Measurements from ENCODE around the gene NDUFB4.

The NDUFB4 gene

DNA sequence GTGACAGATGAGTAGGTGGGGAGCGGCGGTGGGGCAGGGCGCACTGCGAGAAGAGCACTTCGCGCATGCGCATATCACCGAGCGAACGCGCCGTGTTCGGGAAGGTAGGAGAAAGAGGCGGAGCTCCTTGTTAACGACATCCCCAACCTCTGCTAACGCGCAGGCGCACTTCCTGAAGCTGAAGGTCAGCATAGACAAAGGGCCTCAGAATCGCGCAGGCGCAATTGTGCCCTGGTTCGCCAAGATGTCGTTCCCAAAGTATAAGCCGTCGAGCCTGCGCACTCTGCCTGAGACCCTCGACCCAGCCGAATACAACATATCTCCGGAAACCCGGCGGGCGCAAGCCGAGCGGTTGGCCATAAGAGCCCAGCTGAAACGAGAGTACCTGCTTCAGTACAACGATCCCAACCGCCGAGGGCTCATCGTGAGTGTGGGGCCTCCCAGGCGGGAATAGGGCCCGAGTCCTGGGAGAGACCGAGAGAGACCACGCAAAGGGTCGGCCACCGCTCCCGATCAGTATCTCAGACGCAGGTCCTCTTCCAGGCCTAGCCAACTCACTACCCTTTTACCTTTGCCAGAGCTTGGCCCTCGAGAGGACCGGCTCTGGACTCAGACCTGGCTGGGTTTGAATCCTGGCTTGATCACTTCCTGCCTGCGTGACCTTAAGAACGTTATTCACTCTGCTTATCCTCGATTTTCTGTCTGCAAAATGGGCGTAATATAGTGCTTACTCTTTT is at the start of gene NDUFB4:
TSS of gene NDUFB4 (plus strand) at position 221 of the 737 bp plus-strand sequence. CDS start at position 245, 24 bp downstream.
- DNase-seq = peak; percentile 98

DNA sequence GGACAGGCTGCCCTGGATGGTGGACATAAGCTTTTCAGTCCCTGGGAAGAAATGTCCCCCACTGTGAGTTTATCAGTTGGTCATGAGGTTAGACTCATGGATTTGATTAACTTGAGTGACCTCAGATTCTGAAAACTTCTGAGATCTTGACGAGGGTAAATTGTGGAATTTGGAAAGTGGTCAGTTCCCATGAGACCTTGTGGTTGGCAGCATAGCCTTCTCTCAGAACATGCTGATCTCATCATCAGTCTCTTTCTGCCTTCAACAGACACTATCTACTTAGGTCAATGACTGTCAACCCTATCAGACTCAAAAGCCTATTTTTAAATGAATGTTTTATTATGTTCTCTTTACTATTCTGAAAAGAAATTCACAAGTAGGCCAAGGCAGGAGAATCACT is 45.6 kb upstream of the NDUFB4 start:
- DNase-seq = no peak

DNA sequence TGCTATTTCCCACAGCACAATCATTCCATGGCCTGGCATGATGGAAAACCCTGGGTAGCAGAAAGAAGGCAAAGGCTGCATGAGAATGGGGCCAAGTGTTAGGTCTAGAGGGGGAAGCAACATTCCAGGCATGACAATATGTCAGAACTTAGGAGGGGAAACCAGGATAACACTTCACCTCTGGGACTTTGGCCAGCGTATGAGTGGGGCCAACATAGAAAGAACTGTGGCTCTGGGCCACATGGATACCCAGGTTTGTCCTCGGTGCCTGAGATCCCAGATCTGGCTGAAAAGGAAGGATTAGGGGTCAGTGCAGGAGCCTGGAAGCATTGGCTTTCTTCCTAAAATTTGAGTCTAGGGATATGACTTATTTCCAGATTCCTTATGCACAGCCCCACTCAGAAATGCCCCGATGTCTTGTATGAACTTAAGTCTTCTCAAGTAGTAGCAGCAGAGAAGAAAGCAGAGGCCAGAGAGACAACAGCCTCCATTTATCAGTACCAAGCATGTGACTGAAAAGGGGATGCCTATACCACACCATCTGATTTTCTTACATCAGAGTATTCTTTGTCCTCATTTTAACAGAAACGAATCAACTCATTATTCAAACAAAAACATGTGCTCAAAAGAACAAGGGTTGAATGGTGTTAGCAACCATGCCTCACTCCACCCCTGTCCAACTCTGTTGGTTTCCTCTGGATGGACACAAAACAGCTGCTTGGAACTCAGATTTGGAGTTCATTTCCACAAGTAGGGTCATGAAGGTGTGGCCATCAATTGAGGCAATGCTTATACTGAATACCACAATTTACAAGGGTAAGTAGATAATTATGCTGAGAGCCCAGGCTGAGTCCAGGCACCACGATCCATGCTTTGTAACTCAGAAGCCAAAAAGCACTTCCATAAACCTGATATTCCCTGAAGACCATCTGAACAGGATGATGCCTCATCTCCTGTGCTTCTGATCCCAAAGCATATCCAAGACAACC is 43.7 kb upstream of the NDUFB4 start:
- DNase-seq = no peak

DNA sequence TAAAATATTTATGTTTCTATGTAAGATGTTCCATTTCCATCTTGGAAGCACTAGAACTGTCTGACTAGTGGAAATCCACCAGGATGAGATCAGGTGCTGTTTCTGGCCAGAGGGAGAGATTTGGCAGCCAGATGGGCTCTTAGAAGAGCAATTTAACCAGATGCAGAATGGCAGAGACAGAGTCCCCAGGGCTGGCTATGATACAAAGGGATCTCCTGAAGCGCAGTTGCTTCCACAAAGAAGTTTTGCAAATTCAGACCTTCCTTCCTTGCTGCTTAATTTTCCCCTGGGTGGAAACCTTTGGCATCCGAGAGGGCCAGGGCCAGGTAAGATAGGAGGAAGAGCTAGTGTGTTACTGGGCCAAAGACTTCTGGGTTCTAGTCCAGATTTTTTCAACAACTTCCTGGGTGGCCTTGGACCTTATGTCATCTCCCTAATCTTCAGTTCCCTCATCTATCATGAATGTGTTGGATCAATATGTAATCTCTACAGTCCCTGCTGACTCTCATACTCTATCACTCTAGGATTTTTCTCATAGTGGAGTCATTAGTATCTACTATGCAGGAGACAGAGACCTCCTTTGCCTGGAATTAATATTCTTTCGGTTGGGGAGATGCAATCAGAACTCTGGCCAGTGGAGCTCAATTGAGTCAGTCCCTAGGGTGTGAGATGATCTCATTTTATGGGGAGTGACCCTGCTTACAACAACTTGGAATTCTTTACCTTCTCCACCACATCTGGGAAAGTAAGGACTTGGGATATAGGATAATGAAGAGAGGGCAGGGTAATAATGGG is 41.1 kb upstream of the NDUFB4 start:
- DNase-seq = no peak

DNA sequence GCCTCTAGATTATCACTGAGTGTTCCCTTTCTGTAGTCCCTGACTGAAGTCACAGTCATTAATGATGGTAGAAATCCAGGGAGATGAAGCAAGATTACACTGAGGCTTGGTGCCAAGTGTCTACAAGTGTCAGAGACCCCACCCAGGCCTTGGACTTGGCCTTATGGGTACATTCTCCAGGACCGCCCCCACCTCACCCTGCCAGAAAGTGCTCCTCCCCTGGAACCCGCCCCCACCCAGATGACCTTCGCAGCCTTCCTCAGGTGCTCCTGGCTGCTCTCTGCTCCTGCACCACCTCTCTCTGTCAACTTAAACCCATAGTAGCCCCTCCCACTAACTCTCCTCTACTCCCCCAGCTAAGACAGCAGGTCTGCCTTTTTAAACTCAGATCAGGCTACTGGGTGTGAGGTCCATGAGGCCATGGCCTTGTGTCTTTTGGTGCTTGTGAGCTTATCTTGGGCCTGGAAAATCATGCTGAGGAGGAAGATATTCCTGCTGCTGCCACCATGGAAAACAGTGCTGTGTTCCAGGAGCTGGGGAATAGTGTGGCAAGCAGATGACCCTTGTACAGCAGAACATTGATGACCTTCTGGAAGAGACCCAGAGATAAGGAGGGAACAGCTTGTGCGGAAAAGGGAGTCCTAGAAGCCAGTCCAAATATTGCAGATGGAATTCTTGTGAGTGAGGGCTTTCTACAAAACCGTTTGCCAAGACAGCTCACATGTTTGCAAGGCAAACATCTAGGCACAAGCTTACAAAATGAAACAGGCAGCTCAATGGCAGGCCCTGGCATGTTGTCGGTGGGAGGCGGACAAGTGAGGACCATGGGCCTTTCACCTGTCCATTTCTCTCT is 40.3 kb upstream of the NDUFB4 start:
- no peak for DNase-seq

DNA sequence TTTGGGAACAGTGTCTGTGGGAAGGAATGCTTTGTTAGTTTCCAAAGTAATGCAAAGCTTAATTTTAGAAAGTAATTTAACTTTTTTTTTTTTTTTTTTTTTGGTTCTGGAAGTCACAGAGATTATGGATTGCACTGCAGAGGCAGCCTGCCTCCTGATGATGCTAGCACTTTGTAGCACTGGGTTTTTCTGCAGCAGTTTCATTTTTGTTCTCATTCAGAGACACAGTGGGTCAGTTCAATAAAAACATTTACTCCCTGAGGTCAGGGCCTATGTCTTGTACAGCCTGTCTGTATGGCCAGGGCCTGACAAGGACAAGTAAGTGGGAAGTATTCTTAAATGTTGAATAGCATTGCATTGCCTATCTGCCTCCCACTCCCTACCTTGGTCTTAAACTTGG is 39.0 kb upstream of the NDUFB4 start:
- no peak for DNase-seq

DNA sequence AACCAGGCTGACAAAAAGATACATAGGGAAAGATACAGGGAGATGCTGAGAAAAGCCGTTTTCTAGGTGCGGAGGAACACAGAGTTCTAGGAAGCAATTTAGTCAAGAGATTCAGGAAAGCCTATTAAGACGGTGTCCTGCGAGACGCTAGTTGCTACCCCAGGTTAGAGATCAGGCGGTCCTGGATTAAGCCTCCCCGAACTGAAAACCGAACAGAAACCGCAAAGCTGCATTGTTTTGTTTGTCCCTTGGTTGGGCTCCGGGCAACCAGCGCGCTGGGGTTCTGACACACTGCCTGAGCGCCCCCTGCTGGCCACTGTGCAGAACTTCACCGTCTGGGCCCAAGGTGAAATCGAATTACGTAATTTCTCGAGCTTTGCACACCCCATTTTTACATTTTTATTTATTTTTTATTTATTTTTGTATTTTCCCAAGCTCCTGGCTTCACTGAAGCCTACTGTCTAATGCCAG is 37.3 kb upstream of the NDUFB4 start:
- DNase-seq = peak; percentile 91

DNA sequence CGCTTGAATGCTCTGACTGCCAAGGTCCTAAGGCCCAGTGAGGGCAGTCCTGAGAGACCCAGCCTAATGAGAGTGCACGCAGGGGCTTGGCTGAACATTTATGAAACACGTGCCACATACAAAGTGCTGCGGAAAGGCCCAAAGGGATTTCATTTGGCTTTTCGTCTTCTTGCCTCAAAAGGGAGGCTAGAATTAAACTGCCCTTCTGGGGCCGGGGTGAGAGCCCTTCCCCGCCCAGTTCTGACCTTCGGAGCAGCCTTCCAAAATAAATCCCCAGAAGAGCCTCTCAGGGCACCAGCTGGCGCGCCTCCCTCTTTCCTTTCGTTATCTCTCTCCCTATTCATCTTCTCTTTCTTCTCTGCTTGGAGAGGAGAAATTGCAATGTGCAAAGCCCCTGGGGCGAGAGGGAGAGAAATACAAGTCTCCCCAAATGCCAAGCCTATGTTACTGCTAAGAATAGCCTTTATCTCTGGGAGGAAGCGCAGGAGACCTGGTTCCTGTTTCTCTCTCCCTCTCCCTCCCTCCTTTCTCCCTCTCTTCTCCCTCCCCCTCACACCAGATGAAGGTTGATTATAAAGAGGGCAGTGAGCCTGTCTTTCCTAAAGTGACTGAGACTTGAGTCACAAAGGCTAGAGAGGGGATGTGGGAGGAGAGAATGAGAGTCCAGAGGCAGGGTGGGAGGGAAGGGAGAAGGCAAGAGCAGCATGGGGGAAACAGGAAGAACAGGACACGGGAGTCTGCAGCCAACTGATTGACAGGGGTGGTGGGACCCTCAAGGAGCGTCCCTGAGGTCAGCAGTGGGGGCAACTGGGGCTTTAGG is 36.7 kb upstream of the NDUFB4 start:
- DNase-seq = no peak

DNA sequence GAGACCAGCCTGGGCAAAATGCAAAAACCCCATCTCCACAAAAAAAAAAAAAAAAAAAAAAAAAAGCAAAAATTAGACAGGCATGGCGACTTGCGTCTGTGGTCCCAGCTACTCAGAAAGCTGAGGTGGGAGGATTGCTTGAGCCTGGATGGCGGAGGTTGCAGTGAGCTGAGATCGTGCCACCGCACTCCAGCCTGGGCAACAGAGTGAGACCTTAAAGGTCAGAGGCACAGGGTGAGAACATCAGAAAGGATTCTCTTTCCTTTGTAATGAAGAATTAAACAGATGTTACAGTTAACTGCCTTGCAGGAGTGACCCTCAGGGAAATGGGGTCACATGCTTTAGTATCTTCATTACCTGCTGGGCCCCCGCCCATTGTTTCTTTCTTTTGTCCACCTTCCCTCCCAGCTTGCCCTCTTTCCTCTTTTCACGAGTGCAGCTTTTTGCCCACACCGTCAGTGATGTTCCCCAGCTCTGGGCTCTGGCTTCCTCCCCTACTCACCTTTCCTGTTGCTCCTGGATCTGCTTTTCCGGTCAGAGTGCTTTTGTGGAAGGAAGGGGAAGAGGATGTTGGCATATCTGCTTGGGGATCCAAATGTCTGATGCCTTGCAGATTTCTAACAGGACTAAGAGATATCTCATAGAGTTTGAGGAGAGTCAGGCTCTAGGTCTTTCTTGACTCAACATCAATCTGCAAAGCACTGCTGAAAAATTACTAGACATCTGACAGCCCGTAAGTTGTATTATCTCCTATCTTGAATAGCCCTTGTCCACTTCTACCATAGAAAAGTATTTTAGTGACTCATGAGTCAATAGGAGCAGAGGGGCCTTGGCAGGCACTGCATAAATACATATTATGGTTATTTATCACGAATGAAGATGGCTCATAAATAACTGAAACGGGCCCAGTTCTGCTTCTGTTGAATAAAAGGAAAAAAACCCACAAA is 35.6 kb upstream of the NDUFB4 start:
- no peak for DNase-seq

DNA sequence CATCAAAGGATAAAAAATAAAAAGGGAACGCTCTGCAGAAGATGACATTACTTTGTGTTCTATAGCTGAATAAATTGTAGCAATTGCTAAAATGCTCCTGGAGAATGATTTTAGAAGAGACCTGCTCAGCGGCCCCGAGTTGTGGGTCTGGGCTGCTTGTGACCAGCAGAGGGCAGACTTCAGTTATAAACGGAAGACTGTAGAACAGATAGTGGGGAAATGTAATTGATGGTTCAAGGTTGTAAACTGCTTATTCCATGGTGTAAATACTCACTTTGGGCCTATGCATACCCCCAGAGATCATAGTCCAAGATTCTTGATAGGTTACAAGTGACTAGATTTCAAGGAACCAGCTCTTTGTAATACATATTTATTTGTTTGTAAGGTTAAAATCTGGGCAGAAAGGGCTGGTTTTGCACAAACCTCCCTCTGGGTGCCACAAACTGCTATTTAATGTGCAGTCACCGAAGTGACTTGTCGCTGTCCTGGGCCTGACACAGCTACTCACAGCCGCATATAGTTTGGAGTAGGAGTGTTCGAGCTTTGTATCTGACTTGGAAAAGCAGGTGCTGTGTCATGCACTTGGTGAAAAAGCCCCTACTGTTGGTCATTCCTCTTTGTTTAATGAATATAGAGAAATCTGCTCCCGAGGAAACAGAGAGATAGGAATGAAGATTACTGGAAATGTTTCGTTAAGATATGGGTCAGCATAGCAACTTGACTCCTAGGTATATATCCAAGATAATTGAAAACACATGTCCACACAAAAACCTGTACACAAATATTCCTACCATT is 34.7 kb upstream of the NDUFB4 start:
- peak; percentile 75 for DNase-seq

DNA sequence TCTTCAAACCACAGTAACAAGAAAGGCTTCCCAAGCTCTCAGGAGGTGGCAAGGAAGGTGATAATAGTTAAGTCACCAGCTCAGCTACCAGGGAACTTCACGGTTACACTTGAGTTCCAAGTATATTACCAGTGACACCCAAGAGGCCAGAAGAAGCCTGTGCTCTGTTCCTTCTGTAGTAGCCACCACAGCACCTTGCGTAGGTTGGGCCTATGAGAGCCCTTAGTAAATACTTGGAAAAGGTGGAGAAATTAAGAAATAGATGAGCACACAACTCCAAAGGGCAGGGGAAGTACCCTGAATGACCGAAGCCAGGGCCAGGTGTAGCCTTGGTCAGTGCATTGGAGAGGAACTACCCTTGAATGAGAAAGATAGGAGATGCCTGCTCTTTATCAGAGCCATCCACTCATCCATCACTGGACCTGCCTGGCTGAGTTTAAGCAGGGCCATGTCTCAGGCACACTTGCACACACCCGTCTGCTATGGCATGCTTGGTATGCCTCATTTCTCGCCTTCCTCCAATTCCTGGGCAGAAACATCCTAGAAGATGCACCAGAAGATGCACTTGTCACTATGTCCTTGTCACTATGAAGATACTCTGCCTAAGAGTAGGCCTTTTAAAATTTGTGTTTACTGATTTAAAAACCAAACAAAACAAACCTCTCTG is 32.6 kb upstream of the NDUFB4 start:
- no peak for DNase-seq

DNA sequence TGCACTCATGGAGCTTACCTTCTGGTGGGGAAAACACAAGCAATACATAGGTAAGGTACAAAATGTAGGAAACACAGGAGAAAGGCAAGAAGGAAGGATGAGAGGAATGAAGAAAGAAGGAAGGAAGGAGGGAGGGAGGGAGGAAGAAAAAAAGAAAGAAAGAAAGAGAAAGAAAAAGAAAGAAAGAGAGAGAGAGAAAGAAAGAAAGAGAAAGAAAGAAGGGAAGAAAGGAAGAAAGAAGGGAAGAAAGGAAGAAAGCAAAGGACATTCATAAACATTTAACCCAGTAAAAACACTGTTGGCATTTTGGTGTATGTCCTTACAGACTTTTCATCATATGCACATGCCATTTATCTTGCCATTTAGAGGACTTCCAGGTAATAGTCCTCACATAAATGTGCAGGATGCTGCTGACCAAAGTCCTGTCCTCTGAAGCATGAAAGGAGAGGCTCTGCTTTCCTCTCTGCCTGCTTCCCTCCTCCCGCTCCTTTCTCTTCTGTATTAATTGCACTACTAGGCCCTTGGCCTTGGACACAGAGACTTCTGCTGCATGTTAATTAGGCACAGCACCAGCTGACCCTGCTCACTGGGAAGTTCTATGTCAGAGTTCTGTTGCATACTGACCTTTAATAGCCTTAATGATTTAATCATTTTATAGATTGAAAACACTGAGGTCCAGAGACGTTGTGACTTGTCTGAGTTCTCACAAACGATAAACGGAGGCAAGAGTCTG is 29.7 kb upstream of the NDUFB4 start:
- DNase-seq = no peak

DNA sequence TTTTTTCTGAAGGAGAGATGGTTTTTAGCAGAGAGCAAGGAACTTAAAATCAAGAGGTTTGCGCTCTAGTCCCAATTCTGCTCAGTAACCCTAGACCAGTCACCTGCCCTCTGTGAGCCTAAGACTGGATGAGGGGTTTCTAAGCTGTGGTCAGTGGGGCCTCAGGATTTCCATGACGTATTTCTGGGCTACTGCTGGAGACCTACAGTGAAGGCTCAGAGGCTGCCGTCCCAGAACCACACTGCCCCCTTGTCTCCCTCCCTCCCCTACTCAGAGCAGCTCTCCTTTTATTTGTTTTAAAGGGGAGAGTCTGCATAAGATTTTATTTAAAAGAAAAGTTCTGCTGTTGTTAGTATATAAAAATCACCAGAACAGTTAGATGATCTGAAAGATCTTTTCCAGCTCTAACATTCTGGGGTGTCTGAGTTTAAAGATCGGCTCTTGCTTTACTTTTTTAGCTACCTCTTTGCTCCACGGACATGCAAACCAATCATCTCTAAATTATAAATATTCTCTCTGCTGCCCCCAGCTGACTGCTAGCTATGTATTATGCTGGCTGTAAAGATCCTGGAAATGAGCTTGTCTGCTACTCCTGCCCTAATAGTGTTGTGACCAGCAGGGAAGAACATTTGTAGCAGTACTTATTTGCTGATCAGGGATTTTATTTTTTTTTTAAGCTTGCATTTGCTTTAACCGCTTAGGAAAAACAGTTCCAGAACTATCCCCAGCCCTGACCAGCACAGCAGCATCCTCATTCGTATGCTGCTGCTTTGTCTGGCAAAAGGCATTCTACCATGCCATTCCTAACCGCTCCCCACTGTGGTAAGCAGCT is 28.6 kb upstream of the NDUFB4 start:
- peak; percentile 13 for DNase-seq

DNA sequence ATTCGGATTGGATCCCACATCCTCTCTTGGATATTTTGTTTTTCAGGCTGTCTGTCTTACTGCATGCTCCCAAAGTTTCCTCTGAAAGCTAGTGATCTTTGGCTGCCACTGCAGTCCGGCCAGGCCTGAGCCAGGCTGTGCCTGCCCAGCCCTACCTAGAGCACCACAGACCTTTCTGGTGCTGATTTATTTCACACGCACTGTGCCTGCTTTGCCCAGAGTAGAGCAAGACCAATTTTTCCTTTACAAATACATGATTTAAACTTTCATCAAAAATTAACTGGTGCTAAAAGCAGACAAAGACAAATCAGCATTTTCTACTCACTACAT is 28.0 kb upstream of the NDUFB4 start:
- DNase-seq = no peak

DNA sequence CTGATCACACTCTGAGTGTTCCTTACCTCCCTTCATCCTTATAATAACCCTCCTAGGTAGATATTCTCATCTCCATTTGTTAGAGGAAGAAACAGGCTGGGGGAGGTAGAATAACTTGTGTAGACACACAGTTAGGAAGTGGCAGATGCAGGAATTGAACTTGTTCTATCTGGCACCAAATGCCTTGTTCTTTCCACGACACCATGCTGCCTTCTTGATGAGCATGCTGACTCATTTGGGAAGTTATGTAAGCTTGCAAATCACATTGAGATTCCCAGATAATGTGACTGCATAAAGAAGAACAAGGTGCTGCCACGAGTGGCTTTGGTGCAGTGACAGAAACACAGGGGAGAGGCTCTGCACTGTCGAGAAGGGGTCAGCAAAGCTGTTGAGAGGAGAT is 27.5 kb upstream of the NDUFB4 start:
- no peak for DNase-seq

DNA sequence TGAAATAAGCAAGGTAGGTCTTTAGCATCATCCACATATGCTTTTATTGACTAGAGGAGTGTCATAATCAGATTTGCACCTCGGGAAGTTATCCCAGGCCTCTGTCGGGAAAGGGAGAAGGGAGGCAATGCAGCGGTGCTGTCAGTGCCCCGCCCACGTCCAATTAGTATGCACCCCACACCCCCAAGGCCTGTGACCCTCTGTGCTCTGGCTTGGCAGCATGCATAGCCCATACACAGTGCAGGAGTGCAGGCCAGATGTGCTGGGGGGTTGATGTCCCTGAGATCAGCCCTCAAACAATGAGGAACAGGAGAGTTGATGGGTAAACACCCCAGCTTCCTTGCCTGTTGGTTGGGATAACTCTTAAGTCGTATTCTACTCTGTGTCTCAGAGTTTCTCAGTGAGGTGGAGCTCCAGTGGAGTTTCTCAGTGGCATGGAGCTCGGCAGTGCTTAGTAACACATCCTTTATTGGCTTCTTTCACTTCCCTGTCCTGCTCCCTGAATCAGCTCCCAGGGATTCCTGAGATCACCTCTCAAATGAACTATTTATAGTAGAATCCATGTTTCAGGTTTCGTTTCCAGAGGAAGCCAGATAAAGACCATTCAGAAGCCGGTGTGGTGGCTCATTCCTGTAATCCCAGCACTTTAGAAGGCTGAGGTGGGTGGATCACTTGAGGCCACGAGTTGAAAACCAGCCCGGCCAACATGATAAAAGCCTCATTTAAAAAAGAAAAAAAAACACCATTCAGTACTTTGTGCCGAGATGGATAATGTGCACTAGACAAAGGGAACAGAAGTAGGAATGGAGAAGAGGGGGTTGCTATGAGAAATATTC is 26.7 kb upstream of the NDUFB4 start:
- DNase-seq = no peak
